Mesendoderm (in vitro differentiated cells): Measurements from ENCODE around the gene ENAH.
A peak's percentile ranks its signal among the peaks of the same experiment; 100 is the strongest.

Experiments
- DNase-seq: peaks from one replicate; pipeline ENCODE4 v3.0.0; 2013
- H2AK5ac ChIP-seq: 2 replicates; pipeline ENCODE4 v1.6.1; 2013; ENCODE audit warnings: low read length, inconsistent platforms
- H2BK120ac ChIP-seq: 2 replicates; pipeline ENCODE4 v1.6.1; 2013; ENCODE audit warnings: low read depth, mild to moderate bottlenecking, low read length, moderate library complexity, mixed read lengths
- H2BK15ac ChIP-seq: replicated peaks from 2 replicates; pipeline ENCODE4 v1.6.1; 2013; ENCODE audit warnings: low read depth, mild to moderate bottlenecking, moderate library complexity
- H2BK5ac ChIP-seq: 2 replicates; pipeline ENCODE4 v1.6.1; 2013; ENCODE audit warnings: low read length, inconsistent platforms
- H3K18ac ChIP-seq: 2 replicates; pipeline ENCODE4 v1.6.1; 2013; ENCODE audit warnings: mild to moderate bottlenecking, low read length, mixed read lengths
- H3K23ac ChIP-seq: one replicate; pipeline ENCODE4 v1.6.1; 2013; ENCODE audit warnings: low read length
- H3K27ac ChIP-seq: 2 replicates; pipeline ENCODE4 v1.5.1; 2013; ENCODE audit warnings: low read depth, mild to moderate bottlenecking, inconsistent platforms, low read length, moderate library complexity
- H3K27me3 ChIP-seq: 2 replicates; pipeline ENCODE4 v1.6.1; 2013; ENCODE audit warnings: low read length, control low read depth, mild to moderate bottlenecking, inconsistent platforms; ENCODE audit not compliant: insufficient read depth, poor library complexity
- H3K36me3 ChIP-seq: 2 replicates; pipeline ENCODE4 v1.6.1; 2013; ENCODE audit warnings: low read length, inconsistent platforms; ENCODE audit not compliant: control insufficient read depth, insufficient read depth
- H3K4ac ChIP-seq: one replicate; pipeline ENCODE4 v1.6.1; 2013; ENCODE audit warnings: low read depth, mild to moderate bottlenecking, low read length, moderate library complexity
- H3K4me1 ChIP-seq: 2 replicates; pipeline ENCODE4 v1.6.1; 2013; ENCODE audit warnings: low read depth, low read length, inconsistent platforms; ENCODE audit not compliant: control insufficient read depth
- H3K4me2 ChIP-seq: 2 replicates; pipeline ENCODE4 v1.6.1; 2013; ENCODE audit warnings: low read length
- H3K4me3 ChIP-seq: 2 replicates; pipeline ENCODE4 v1.5.1; 2013; ENCODE audit warnings: mild to moderate bottlenecking, low read length
- H3K56ac ChIP-seq: one replicate; pipeline ENCODE4 v1.6.1; 2013; ENCODE audit warnings: low read length
- H3K79me1 ChIP-seq: 2 replicates; pipeline ENCODE4 v1.6.1; 2013; ENCODE audit warnings: low read length, inconsistent platforms
- H3K79me2 ChIP-seq: 2 replicates; pipeline ENCODE4 v1.6.1; 2013; ENCODE audit warnings: mild to moderate bottlenecking, low read length; ENCODE audit not compliant: control insufficient read depth, insufficient read depth
- H3K9ac ChIP-seq: 2 replicates; pipeline ENCODE4 v1.6.1; 2013; ENCODE audit warnings: low read length, inconsistent platforms
- H4K5ac ChIP-seq: one replicate; pipeline ENCODE4 v1.6.1; 2013; ENCODE audit warnings: low read length
- H4K8ac ChIP-seq: one replicate; pipeline ENCODE4 v1.6.1; 2013; ENCODE audit warnings: low read depth, mild to moderate bottlenecking, control low read depth, low read length, moderate library complexity
- WGBS: extraction: QIAGEN DNeasy Blood & Tissue Kit; methylation state at CpG from one replicate; pipeline ENCODE4 v1.1.7; 2013; ENCODE audit warnings: low lambda C conversion rate, missing lambda C conversion rate; ENCODE audit not compliant: insufficient coverage; ENCODE audit errors: extremely low coverage; 5-methylcytosine and 5-hydroxymethylcytosine counted together

The ENAH gene

GRCh38 chr1:225477296-225477911, 175.5 kb downstream of the ENAH start:
- no peaks in the 10 kb centered on the region for H3K27me3 ChIP-seq
- no peak overlapping the region for H3K18ac ChIP-seq
- no peak overlapping the region for H2BK5ac ChIP-seq
- H3K23ac ChIP-seq: no peak overlapping the region
- WGBS: no CpG with 5 or more reads among the region's 6 CpGs
- H3K27ac ChIP-seq: no peak overlapping the region
- no peaks in the 10 kb centered on the region for H3K79me1 ChIP-seq
- H2BK120ac ChIP-seq: no peak overlapping the region
- no peak overlapping the region for H4K8ac ChIP-seq
- H2AK5ac ChIP-seq: no peak overlapping the region
- no peak overlapping the region for H2BK15ac ChIP-seq
- no peak overlapping the region for H4K5ac ChIP-seq
- no peak overlapping the region for H3K9ac ChIP-seq
- H3K4me3 ChIP-seq: no peak overlapping the region
- no peaks in the 10 kb centered on the region for H3K4me1 ChIP-seq
- H3K36me3 ChIP-seq: no peaks in the 10 kb centered on the region
- H3K4ac ChIP-seq: no peak overlapping the region
- H3K79me2 ChIP-seq: no peaks in the 10 kb centered on the region
- H3K56ac ChIP-seq: no peak overlapping the region
- DNase-seq: no peak
- H3K4me2 ChIP-seq: no peak overlapping the region

GRCh38 chr1:225476538-225476988, 176.4 kb downstream of the ENAH start:
- no CpG with 5 or more reads among the region's 5 CpGs for WGBS
- no peak overlapping the region for H2AK5ac ChIP-seq
- H2BK120ac ChIP-seq: no peak overlapping the region
- no peak overlapping the region for H2BK15ac ChIP-seq
- no peaks in the 10 kb centered on the region for H3K27me3 ChIP-seq
- no peak overlapping the region for H4K8ac ChIP-seq
- H3K4me1 ChIP-seq: no peaks in the 10 kb centered on the region
- H4K5ac ChIP-seq: no peak overlapping the region
- no peak overlapping the region for H3K23ac ChIP-seq
- H3K4me3 ChIP-seq: no peak overlapping the region
- H3K79me2 ChIP-seq: no peaks in the 10 kb centered on the region
- H3K56ac ChIP-seq: no peak overlapping the region
- H3K4me2 ChIP-seq: no peak overlapping the region
- H3K27ac ChIP-seq: no peak overlapping the region
- H2BK5ac ChIP-seq: no peak overlapping the region
- no peak for DNase-seq
- H3K18ac ChIP-seq: no peak overlapping the region
- no peak overlapping the region for H3K4ac ChIP-seq
- H3K79me1 ChIP-seq: no peaks in the 10 kb centered on the region
- no peak overlapping the region for H3K9ac ChIP-seq
- no peaks in the 10 kb centered on the region for H3K36me3 ChIP-seq

GRCh38 chr1:225476100-225476511, 176.8 kb downstream of the ENAH start:
- Histone ChIP-seq H3K79me2 (no peaks in the 10 kb centered on the region), H3K27me3 (no peaks in the 10 kb centered on the region), H2AK5ac (no peak overlapping the region), H3K4ac (no peak overlapping the region), H3K79me1 (no peaks in the 10 kb centered on the region), H4K5ac (no peak overlapping the region), H3K23ac (no peak overlapping the region), H3K4me2 (no peak overlapping the region), H3K56ac (no peak overlapping the region), H2BK5ac (no peak overlapping the region), H3K36me3 (no peaks in the 10 kb centered on the region), H3K27ac (no peak overlapping the region), H4K8ac (no peak overlapping the region), H3K4me3 (no peak overlapping the region), H2BK15ac (no peak overlapping the region), H3K18ac (no peak overlapping the region), H3K4me1 (no peaks in the 10 kb centered on the region), H2BK120ac (no peak overlapping the region), H3K9ac (no peak overlapping the region)
- no peak for DNase-seq
- WGBS: no CpG with 5 or more reads among the region's 7 CpGs

GRCh38 chr1:225474986-225475820, 177.7 kb downstream of the ENAH start:
- no peak overlapping the region for H4K8ac ChIP-seq
- H3K18ac ChIP-seq: no peak overlapping the region
- no peak overlapping the region for H3K27ac ChIP-seq
- H3K9ac ChIP-seq: peak overlapping the region; percentile 55
- H3K4me2 ChIP-seq: no peak overlapping the region
- H2AK5ac ChIP-seq: peak overlapping the region; percentile 74
- H3K4ac ChIP-seq: no peak overlapping the region
- H3K79me1 ChIP-seq: no peaks in the 10 kb centered on the region
- no peak overlapping the region for H2BK15ac ChIP-seq
- H2BK120ac ChIP-seq: no peak overlapping the region
- DNase-seq: peak; percentile 73
- H3K79me2 ChIP-seq: no peaks in the 10 kb centered on the region
- H3K56ac ChIP-seq: peak overlapping the region; percentile 86
- H3K4me3 ChIP-seq: no peak overlapping the region
- no peak overlapping the region for H3K23ac ChIP-seq
- H3K36me3 ChIP-seq: no peaks in the 10 kb centered on the region
- H4K5ac ChIP-seq: no peak overlapping the region
- no CpG with 5 or more reads among the region's 50 CpGs for WGBS
- H3K4me1 ChIP-seq: no peaks in the 10 kb centered on the region
- no peak overlapping the region for H2BK5ac ChIP-seq
- no peaks in the 10 kb centered on the region for H3K27me3 ChIP-seq

- WGBS: no CpG with 5 or more reads among the region's 13 CpGs
- Histone ChIP-seq H3K27me3 (no peaks in the 10 kb centered on the region), H2BK15ac (no peak overlapping the region), H3K79me1 (no peaks in the 10 kb centered on the region), H3K4me1 (no peaks in the 10 kb centered on the region), H3K4ac (no peak overlapping the region), H4K8ac (no peak overlapping the region), H3K4me2 (no peak overlapping the region), H3K4me3 (no peak overlapping the region), H3K79me2 (no peaks in the 10 kb centered on the region), H2BK5ac (no peak overlapping the region), H2BK120ac (no peak overlapping the region), H3K36me3 (no peaks in the 10 kb centered on the region), H3K18ac (no peak overlapping the region), H2AK5ac (no peak overlapping the region), H4K5ac (no peak overlapping the region), H3K23ac (no peak overlapping the region), H3K27ac (no peak overlapping the region), H3K56ac (no peak overlapping the region), H3K9ac (no peak overlapping the region)
- no peak for DNase-seq
These were observed 178.4 kb downstream of the ENAH start for GRCh38 chr1:225474439-225474985.
